Activated B cell treated with CpG ODN at 0.5 μM for 24 hours (primary cell): ENCODE data around the gene WARS2. TPM values are rescaled to one million over a fixed set of nuclear protein-coding genes. Genes with fewer than 3 reads are reported as not detected.

Experiments
- ATAC-seq: fragments of 200-7000 bp; cut with Tn5 transposase; one replicate; pipeline ENCODE4 v1.10.0; 2021; ENCODE audit warnings: low read depth, mild to moderate bottlenecking, moderate library complexity
- CTCF ChIA-PET: fragments of 350-600 bp; sonication (Branson Sonifier 250); formaldehyde crosslinking; loops from one replicate; lab custom pipeline; 2021; ENCODE audit warnings: antibody characterized with exemption; lab: Charles Lee
- POLR2A ChIA-PET: fragments of 350-600 bp; sonication (Branson Sonifier 250); formaldehyde crosslinking; loops from one replicate; lab custom pipeline; 2021; ENCODE audit warnings: antibody characterized with exemption; lab: Charles Lee
- DNase-seq: peaks from one replicate; pipeline ENCODE4 v3.0.0; 2022
- H3K27ac Mint-ChIP-seq: one replicate; pipeline ENCODE4 v1.8.0; 2020; ENCODE audit warnings: mixed read lengths
- H3K27me3 Mint-ChIP-seq: one replicate; pipeline ENCODE4 v1.8.0; 2021; ENCODE audit warnings: mixed read lengths
- H3K36me3 Mint-ChIP-seq: one replicate; pipeline ENCODE4 v1.8.0; 2021; ENCODE audit warnings: low read depth, mixed read lengths
- H3K4me1 Mint-ChIP-seq: one replicate; pipeline ENCODE4 v1.8.0; 2021; ENCODE audit warnings: mixed read lengths
- H3K4me3 Mint-ChIP-seq: one replicate; pipeline ENCODE4 v1.8.0; 2020; ENCODE audit warnings: mild to moderate bottlenecking, mixed read lengths
- H3K9me3 Mint-ChIP-seq: one replicate; pipeline ENCODE4 v1.8.0; 2020; ENCODE audit warnings: mixed read lengths
- CTCF ChIP-seq: fragments of 200-600 bp; IDR thresholded peaks from one replicate; pipeline ENCODE4 v1.8.0; 2022; ENCODE audit warnings: antibody characterized with exemption, mild to moderate bottlenecking
- intact Hi-C: fragments of 100-400 bp; cut with micrococcal nuclease; formaldehyde crosslinking; loops from one replicate; pipeline ENCODE4 v1.15.1; 2024
- total RNA-seq: library from RNA; stranded (reverse); gene quantifications from 2 replicates; pipeline ENCODE4 v1.2.3, GENCODE V29; 2022

WARS2 gene
- total RNA-seq, 1 donor from 2014 or later: 15.1 TPM

GRCh38 chr1:119009312-119009655, 131.2 kb downstream of the WARS2 start:
- DNase-seq (no peak), ATAC-seq (no peak)
- Mint-ChIP-seq H3K4me3 (no peak overlapping the region), H3K27ac (no peak overlapping the region), H3K36me3 (peaks cover 3% of the 10 kb centered on the region), H3K27me3 (peaks cover 42% of the 10 kb centered on the region), H3K9me3 (no peaks in the 10 kb centered on the region), H3K4me1 (peaks cover 13% of the 10 kb centered on the region)
- TF ChIP-seq CTCF: no peak
- POLR2A ChIA-PET: no interaction called here
- CTCF ChIA-PET: interaction anchor here (0.6 to 2.5 kb wide), 7 partner anchors 12 to 858 kb away, joined by 3 to 19 read pairs (median 5); no protein-coding TSS in a partner anchor
- intact Hi-C loops: no loop called here

- Mint-ChIP-seq H3K27me3 (peaks cover 48% of the 10 kb centered on the region), H3K27ac (peak overlapping the region; percentile 24), H3K36me3 (peaks cover 3% of the 10 kb centered on the region), H3K4me1 (peaks cover 13% of the 10 kb centered on the region), H3K9me3 (no peaks in the 10 kb centered on the region), H3K4me3 (peak overlapping the region; percentile 72)
- CTCF ChIA-PET: interaction anchor here (0.6 to 2.5 kb wide), 8 partner anchors 12 to 858 kb away, joined by 3 to 19 read pairs (median 4); no protein-coding TSS in a partner anchor
- DNase-seq (no peak), ATAC-seq (no peak)
- TF ChIP-seq CTCF: no peak
- POLR2A ChIA-PET: no interaction called here
- intact Hi-C loops: loop anchor here (1.0 kb wide), 1 partner anchor 21 kb away; no protein-coding TSS in a partner anchor
Observed at GRCh38 chr1:119008483-119009311, 131.8 kb downstream of the WARS2 start.

GRCh38 chr1:119007670-119008482, 132.6 kb downstream of the WARS2 start:
- H3K4me1 Mint-ChIP-seq: peaks cover 13% of the 10 kb centered on the region
- H3K27ac Mint-ChIP-seq: peak overlapping the region; percentile 24
- no peak for DNase-seq
- intact Hi-C loops: loop anchor here (1.0 kb wide), 1 partner anchor 21 kb away; no protein-coding TSS in a partner anchor
- H3K36me3 Mint-ChIP-seq: peaks cover 3% of the 10 kb centered on the region
- no peak for TF ChIP-seq CTCF
- no peaks in the 10 kb centered on the region for H3K9me3 Mint-ChIP-seq
- H3K27me3 Mint-ChIP-seq: peaks cover 56% of the 10 kb centered on the region
- CTCF ChIA-PET: interaction anchor here (0.9 to 2.5 kb wide), 6 partner anchors 11 to 857 kb away, joined by 3 to 19 read pairs (median 5); no protein-coding TSS in a partner anchor
- peak; percentile 21 for ATAC-seq
- peak overlapping the region; percentile 72 for H3K4me3 Mint-ChIP-seq
- POLR2A ChIA-PET: no interaction called here

- H3K27ac Mint-ChIP-seq: no peak overlapping the region
- CTCF ChIA-PET: no interaction called here
- peaks cover 3% of the 10 kb centered on the region for H3K36me3 Mint-ChIP-seq
- intact Hi-C loops: no loop called here
- H3K4me3 Mint-ChIP-seq: no peak overlapping the region
- no peak for DNase-seq
- H3K4me1 Mint-ChIP-seq: peaks cover 15% of the 10 kb centered on the region
- POLR2A ChIA-PET: no interaction called here
- peaks cover 62% of the 10 kb centered on the region for H3K27me3 Mint-ChIP-seq
- no peak for TF ChIP-seq CTCF
- ATAC-seq: no peak
- H3K9me3 Mint-ChIP-seq: no peaks in the 10 kb centered on the region
Observed at GRCh38 chr1:119007339-119007669, 133.1 kb downstream of the WARS2 start.
